Peyer's patch (tissue), 4 donors: ENCODE results near the gene MCUB.

Experiments
- CTCF ChIP-seq, 6 experiments: fragments of 450-650 bp in 4 of 6; fragments of 200-600 bp in 2 of 6; sonication (generic) in 1 of 6; IDR thresholded peaks; one replicate each; pipeline ENCODE4 v1.5.1; 2017 to 2019; ENCODE audit warnings: antibody characterized with exemption in 6 of 6, mild to moderate bottlenecking in 3 of 6, moderate library complexity in 1 of 6
- POLR2A ChIP-seq, 2 donors: fragments of 450-650 bp; IDR thresholded peaks; one replicate each; pipeline ENCODE4 v1.5.1; 2017; ENCODE audit warnings: antibody characterized with exemption in 2 of 2, mild to moderate bottlenecking in 2 of 2, moderate library complexity in 2 of 2

GRCh38 chr4:109728385-109728784 is 168.3 kb downstream of the MCUB start:
- TF ChIP-seq CTCF (IDR thresholded peaks at IDR 0.05) (no peak), POLR2A (IDR thresholded peaks at IDR 0.05) (no peak)
